ENCODE results near the gene CACNA2D2.

Gene CACNA2D2

DNA sequence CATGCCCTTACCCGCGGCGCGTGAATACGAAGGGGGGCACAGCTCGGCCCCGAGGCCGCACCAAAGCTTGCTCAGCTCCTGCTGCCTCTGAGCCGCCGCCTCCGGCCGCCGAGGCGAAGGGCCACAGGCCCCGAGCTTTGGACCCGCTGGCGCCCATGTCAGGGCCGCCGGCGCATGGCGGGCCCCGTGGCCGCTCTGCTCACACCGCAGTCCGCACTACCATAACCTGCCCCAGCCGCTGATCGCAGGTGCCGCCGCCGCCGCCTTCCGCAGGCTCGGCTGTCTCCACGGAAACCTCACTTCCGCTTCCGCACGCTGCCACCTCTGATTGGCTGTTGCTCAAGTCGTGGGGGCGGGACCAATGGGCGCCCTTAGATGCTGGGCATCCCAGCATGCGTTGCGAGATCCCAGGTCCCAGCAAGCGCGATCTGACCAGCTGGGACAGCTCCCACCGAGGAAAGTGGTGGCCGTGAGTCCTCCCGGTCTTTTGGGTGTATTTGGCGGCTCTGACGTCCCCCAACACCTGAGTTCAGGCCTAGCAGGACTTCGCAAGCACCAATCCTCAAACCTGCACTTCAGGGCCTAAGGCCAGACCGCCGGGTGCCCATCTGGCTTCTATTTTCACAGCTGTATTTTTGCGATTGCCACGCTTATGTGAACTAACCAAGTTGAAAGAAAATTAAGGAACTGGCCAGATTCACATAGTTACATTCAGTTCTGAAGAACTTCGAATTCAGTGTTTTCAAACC, 175.3 kb downstream of the CACNA2D2 start, which contains the start of gene TUSC2:
TUSC2 (minus strand) TSS at position 281 of the 749 bp plus-strand sequence; CDS start at position 157, 124 bp downstream.
- Histone ChIP-seq H4K20me1 (ENCODE audit: insufficient read depth, low read length, poor library complexity, severe bottlenecking) (peaks cover 49% of the 10 kb centered on the region), H3K79me2 (ENCODE audit: insufficient read depth, low read length) (peaks cover 51% of the 10 kb centered on the region), H3K27me3 (ENCODE audit: insufficient read depth, low read length, poor library complexity, severe bottlenecking) (no peaks in the 10 kb centered on the region), H3K4me1 (ENCODE audit: insufficient read depth, low read length, poor library complexity, severe bottlenecking) (peaks cover 15% of the 10 kb centered on the region), H3K36me3 (ENCODE audit: insufficient read depth, low read length) (peaks cover 35% of the 10 kb centered on the region), H3K9me3 (ENCODE audit: insufficient read depth, low read depth, low read length) (no peaks in the 10 kb centered on the region), H3K4me3 (ENCODE audit: low read length, poor library complexity, severe bottlenecking) (peak within 1 kb of the TSS; percentile 94), H3K9me2 (replicated peaks; ENCODE audit: low read depth, low read length) (no peaks in the 10 kb centered on the region), H3K9ac (ENCODE audit: low read depth, low read length, poor library complexity, severe bottlenecking) (peak within 1 kb of the TSS; percentile 82), H3K4me2 (ENCODE audit: low read depth, low read length, poor library complexity, severe bottlenecking) (peak within 1 kb of the TSS; percentile 95), H3F3A (ENCODE audit: low read depth) (peaks cover 9% of the 10 kb centered on the region), H2AFZ (ENCODE audit: low read length) (no peak within 1 kb of the TSS)
- TF ChIP-seq EZH2phosphoT487 (IDR thresholded peaks at IDR 0.05; ENCODE audit: borderline replicate concordance) (no peak), CTCF (conservative IDR thresholded peaks at IDR 0.05; ENCODE audit: low read length) (no peak)

DNA sequence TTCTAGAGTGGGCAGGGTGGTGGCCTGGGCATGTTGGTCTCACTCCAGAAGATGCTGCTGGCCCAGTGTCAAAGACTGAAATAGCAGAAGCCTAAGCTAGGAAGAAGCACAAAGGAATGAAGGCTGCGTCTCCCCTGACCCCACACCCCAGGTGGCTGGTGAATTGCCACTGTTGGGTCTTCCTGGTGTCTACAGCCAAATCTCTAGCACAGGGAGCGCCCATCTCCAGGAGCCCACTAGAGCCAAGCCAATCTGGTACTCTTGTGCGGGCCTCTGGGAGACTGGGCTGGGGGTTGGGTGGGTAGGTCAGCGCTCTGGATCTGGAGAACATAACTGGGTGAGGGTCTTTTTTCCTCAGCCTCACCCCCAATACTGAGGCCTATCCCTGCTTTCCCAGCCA, 176.3 kb downstream of the CACNA2D2 start:
- no peaks in the 10 kb centered on the region for H3K9me2 ChIP-seq (replicated peaks; ENCODE audit: low read depth, low read length)
- TF ChIP-seq EZH2phosphoT487 (IDR thresholded peaks at IDR 0.05; ENCODE audit: borderline replicate concordance) (no peak), CTCF (conservative IDR thresholded peaks at IDR 0.05; ENCODE audit: low read length) (no peak)
- H3K9ac ChIP-seq (ENCODE audit: low read depth, low read length, poor library complexity, severe bottlenecking) = peak overlapping the region; percentile 82
- H3K79me2 ChIP-seq (ENCODE audit: insufficient read depth, low read length) = peaks cover 41% of the 10 kb centered on the region
- peaks cover 41% of the 10 kb centered on the region for H4K20me1 ChIP-seq (ENCODE audit: insufficient read depth, low read length, poor library complexity, severe bottlenecking)
- H3K36me3 ChIP-seq (ENCODE audit: insufficient read depth, low read length) = peaks cover 30% of the 10 kb centered on the region
- H3K4me3 ChIP-seq (ENCODE audit: low read length, poor library complexity, severe bottlenecking) = peak overlapping the region; percentile 94
- H3K4me1 ChIP-seq (ENCODE audit: insufficient read depth, low read length, poor library complexity, severe bottlenecking) = peaks cover 15% of the 10 kb centered on the region
- H2AFZ ChIP-seq (ENCODE audit: low read length) = no peak overlapping the region
- peak overlapping the region; percentile 95 for H3K4me2 ChIP-seq (ENCODE audit: low read depth, low read length, poor library complexity, severe bottlenecking)
- H3F3A ChIP-seq (ENCODE audit: low read depth) = peaks cover 9% of the 10 kb centered on the region
- no peaks in the 10 kb centered on the region for H3K27me3 ChIP-seq (ENCODE audit: insufficient read depth, low read length, poor library complexity, severe bottlenecking)
- no peaks in the 10 kb centered on the region for H3K9me3 ChIP-seq (ENCODE audit: insufficient read depth, low read depth, low read length)

DNA sequence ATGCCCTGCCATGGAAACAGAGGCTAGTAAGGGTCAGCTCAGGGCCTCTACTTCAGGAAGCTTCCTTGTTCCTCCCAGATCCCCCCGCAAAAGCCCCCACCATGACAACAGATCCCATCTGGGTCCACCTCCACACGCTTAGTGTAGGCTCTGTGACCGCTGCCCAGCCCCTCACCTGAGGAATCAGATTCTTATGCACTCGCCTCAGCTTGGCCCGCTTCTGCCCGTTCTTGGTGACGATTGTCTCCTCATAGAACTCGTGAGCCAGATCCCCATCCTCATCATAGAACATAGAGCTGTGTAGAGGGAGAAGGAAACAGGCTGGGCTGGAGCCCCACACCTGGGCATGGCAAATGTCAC, 177.3 kb downstream of the CACNA2D2 start:
- Histone ChIP-seq H3K27me3 (ENCODE audit: insufficient read depth, low read length, poor library complexity, severe bottlenecking) (no peaks in the 10 kb centered on the region), H3K9me3 (ENCODE audit: insufficient read depth, low read depth, low read length) (no peaks in the 10 kb centered on the region), H2AFZ (ENCODE audit: low read length) (no peak overlapping the region), H4K20me1 (ENCODE audit: insufficient read depth, low read length, poor library complexity, severe bottlenecking) (peaks cover 31% of the 10 kb centered on the region), H3F3A (ENCODE audit: low read depth) (peaks cover 9% of the 10 kb centered on the region), H3K9me2 (replicated peaks; ENCODE audit: low read depth, low read length) (no peaks in the 10 kb centered on the region), H3K4me2 (ENCODE audit: low read depth, low read length, poor library complexity, severe bottlenecking) (peak overlapping the region; percentile 95), H3K9ac (ENCODE audit: low read depth, low read length, poor library complexity, severe bottlenecking) (peak overlapping the region; percentile 82), H3K79me2 (ENCODE audit: insufficient read depth, low read length) (peaks cover 31% of the 10 kb centered on the region), H3K4me3 (ENCODE audit: low read length, poor library complexity, severe bottlenecking) (no peak overlapping the region), H3K4me1 (ENCODE audit: insufficient read depth, low read length, poor library complexity, severe bottlenecking) (peaks cover 15% of the 10 kb centered on the region), H3K36me3 (ENCODE audit: insufficient read depth, low read length) (peaks cover 20% of the 10 kb centered on the region)
- no peak for TF ChIP-seq CTCF (conservative IDR thresholded peaks at IDR 0.05; ENCODE audit: low read length)
- no peak for TF ChIP-seq EZH2phosphoT487 (IDR thresholded peaks at IDR 0.05; ENCODE audit: borderline replicate concordance)
